ENCODE data around the gene FGR. TPM values are rescaled to one million over a fixed set of nuclear protein-coding genes. Genes with fewer than 3 reads are reported as not detected.

Gene FGR
- total RNA-seq, 1 experiment from 2014 or later: not detected

DNA sequence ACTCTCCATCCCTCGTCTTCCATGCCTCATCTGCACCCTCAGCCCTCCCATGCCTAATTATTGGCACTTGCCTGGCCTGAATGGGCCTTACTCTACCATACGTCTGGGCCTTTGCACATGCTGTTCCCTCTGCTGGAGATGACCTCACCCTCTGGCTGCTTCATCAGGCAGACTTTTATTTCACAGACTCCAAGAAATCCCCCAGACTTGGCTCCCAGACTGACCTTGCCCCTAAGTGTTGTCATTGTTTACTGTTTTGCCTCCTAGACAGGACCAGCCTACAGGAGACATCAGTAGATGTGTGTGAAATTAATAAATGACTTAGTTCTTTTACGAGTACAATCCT is 25.8 kb downstream of the FGR start:
- DNase-seq (ENCODE audit: low read depth, low spot score) (no peak), ATAC-seq (no peak)
- ChIA-PET POLR2A (interaction anchor here (1.1 to 1.4 kb wide), 2 partner anchors 54 to 60 kb away, joined by 3 to 5 read pairs; no protein-coding TSS in a partner anchor), CTCF (interaction anchor here (1.0 to 7.2 kb wide), 5 partner anchors 11 to 193 kb away, joined by 3 to 74 read pairs (median 5); no protein-coding TSS in a partner anchor), RAD21 (ENCODE audit: low non-redundant PET in 1 of 2, low total read pairs in 2 of 2, uncharacterized antibody in 2 of 2, unreplicated experiment in 2 of 2) (interaction anchor here (0.6 to 3.8 kb wide), 3 partner anchors 54 to 209 kb away, joined by 4 to 25 read pairs (median 17); no protein-coding TSS in a partner anchor)
- Histone ChIP-seq H3K36me3 (ENCODE audit: control insufficient read depth in 1 of 2, insufficient read depth in 2 of 2, low read length in 2 of 2) (no peaks in the 10 kb centered on the region), H2AFZ (ENCODE audit: low read depth, low read length, poor library complexity, severe bottlenecking) (no peak overlapping the region), H3K4me1 (ENCODE audit: control insufficient read depth in 1 of 2, insufficient read depth in 2 of 2, low read length in 2 of 2) (peaks cover 9 to 33% of the 10 kb centered on the region in 2 experiments), H3K9ac (ENCODE audit: low read length) (no peak overlapping the region), H3K9me3 (ENCODE audit: control insufficient read depth in 1 of 2, insufficient read depth in 1 of 2, low read depth in 1 of 2, low read length in 2 of 2) (no peaks in the 10 kb centered on the region), H3K27ac (ENCODE audit: low read depth, low read length) (no peak overlapping the region), H3K4me2 (ENCODE audit: low read length) (no peak overlapping the region), H3K27me3 (ENCODE audit: insufficient read depth, low read length) (no peaks in the 10 kb centered on the region), H3K79me2 (ENCODE audit: insufficient read depth, low read length) (no peaks in the 10 kb centered on the region), H3K9me2 (ENCODE audit: insufficient read depth) (no peaks in the 10 kb centered on the region), H3K4me3 (replicated peaks in 1 of 2; ENCODE audit: low read depth in 1 of 2, low read length in 2 of 2) (no peak overlapping the region), H4K20me1 (ENCODE audit: insufficient read depth) (no peaks in the 10 kb centered on the region)
- TF ChIP-seq FOSL1 (IDR thresholded peaks at IDR 0.05; ENCODE audit: low read depth): no peak
- no peak for TF ChIP-seq CBX3 (IDR thresholded peaks at IDR 0.05; ENCODE audit: low read depth)
- TF ChIP-seq SIN3A (IDR thresholded peaks at IDR 0.05; ENCODE audit: low read depth): no peak
- no peak for TF ChIP-seq RAD21 (IDR thresholded peaks at IDR 0.05; ENCODE audit: low read depth)
- TF ChIP-seq SP1 (IDR thresholded peaks at IDR 0.05; ENCODE audit: low read depth): no peak
- TF ChIP-seq, protein P1, sequence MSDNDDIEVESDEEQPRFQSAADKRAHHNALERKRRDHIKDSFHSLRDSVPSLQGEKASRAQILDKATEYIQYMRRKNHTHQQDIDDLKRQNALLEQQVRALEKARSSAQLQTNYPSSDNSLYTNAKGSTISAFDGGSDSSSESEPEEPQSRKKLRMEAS (IDR thresholded peaks at IDR 0.05): no peak
- TF ChIP-seq EZH2phosphoT487 (IDR thresholded peaks at IDR 0.05; ENCODE audit: borderline replicate concordance): no peak
- no peak for TF ChIP-seq YY1 (IDR thresholded peaks at IDR 0.05; ENCODE audit: extremely low read depth, insufficient replicate concordance, low read depth, low read length)
- TF ChIP-seq ZFX (IDR thresholded peaks at IDR 0.05): no peak
- TF ChIP-seq, protein P2, sequence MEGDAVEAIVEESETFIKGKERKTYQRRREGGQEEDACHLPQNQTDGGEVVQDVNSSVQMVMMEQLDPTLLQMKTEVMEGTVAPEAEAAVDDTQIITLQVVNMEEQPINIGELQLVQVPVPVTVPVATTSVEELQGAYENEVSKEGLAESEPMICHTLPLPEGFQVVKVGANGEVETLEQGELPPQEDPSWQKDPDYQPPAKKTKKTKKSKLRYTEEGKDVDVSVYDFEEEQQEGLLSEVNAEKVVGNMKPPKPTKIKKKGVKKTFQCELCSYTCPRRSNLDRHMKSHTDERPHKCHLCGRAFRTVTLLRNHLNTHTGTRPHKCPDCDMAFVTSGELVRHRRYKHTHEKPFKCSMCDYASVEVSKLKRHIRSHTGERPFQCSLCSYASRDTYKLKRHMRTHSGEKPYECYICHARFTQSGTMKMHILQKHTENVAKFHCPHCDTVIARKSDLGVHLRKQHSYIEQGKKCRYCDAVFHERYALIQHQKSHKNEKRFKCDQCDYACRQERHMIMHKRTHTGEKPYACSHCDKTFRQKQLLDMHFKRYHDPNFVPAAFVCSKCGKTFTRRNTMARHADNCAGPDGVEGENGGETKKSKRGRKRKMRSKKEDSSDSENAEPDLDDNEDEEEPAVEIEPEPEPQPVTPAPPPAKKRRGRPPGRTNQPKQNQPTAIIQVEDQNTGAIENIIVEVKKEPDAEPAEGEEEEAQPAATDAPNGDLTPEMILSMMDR (IDR thresholded peaks at IDR 0.05 in 2 of 3, conservative IDR thresholded peaks at IDR 0.05 in 1 of 3; ENCODE audit: borderline replicate concordance in 1 of 3, insufficient read depth in 1 of 3, low read depth in 2 of 3, low read length in 2 of 3): no peak
- no peak for TF ChIP-seq CEBPB (IDR thresholded peaks at IDR 0.05; ENCODE audit: low read depth)
- TF ChIP-seq, protein P3, sequence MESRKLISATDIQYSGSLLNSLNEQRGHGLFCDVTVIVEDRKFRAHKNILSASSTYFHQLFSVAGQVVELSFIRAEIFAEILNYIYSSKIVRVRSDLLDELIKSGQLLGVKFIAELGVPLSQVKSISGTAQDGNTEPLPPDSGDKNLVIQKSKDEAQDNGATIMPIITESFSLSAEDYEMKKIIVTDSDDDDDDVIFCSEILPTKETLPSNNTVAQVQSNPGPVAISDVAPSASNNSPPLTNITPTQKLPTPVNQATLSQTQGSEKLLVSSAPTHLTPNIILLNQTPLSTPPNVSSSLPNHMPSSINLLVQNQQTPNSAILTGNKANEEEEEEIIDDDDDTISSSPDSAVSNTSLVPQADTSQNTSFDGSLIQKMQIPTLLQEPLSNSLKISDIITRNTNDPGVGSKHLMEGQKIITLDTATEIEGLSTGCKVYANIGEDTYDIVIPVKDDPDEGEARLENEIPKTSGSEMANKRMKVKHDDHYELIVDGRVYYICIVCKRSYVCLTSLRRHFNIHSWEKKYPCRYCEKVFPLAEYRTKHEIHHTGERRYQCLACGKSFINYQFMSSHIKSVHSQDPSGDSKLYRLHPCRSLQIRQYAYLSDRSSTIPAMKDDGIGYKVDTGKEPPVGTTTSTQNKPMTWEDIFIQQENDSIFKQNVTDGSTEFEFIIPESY (IDR thresholded peaks at IDR 0.05; ENCODE audit: extremely low read depth, insufficient replicate concordance, low read length): no peak
- no peak for TF ChIP-seq JUND (IDR thresholded peaks at IDR 0.05)
- TF ChIP-seq, protein P4, sequence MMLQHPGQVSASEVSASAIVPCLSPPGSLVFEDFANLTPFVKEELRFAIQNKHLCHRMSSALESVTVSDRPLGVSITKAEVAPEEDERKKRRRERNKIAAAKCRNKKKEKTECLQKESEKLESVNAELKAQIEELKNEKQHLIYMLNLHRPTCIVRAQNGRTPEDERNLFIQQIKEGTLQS (IDR thresholded peaks at IDR 0.05): no peak
- no peak for TF ChIP-seq POLR2AphosphoS5 (IDR thresholded peaks at IDR 0.05; ENCODE audit: low read depth, low read length)
- no TSS peak for BruUV-seq (replicated peaks)
- intact Hi-C loops (cut with micrococcal nuclease): loop anchor here (10.0 kb wide), 1 partner anchor 564 kb away; no protein-coding TSS in a partner anchor
